GM11168 (cell line): ENCODE results near the gene AP5M1.
"Not testable (repeated sequence)": the region's sequence is repeated elsewhere in the genome, so short reads cannot be mapped to it uniquely, and the experiment has no call there.

ENCODE experiments used
- in situ Hi-C: fragments of 300-500 bp; cut with MboI; formaldehyde crosslinking; loops from one replicate; pipeline ENCODE4 v1.12.0; 2022; ENCODE audit warnings: low sequenced_read_pairs; ENCODE audit not compliant: unreplicated experiment

The AP5M1 gene

GRCh38 chr14:57268161-57269069 is at the start of gene AP5M1, which contains the start of gene EXOC5:
TSS of gene AP5M1 (plus strand) at chr14:57268971. CDS start at chr14:57269315, 344 bp downstream.
TSS of gene EXOC5 (minus strand) at chr14:57268905. CDS start at chr14:57268648, 257 bp downstream.
- in situ Hi-C loops: no loop called here

GRCh38 chr14:57221931-57222330 is 46.8 kb upstream of the AP5M1 start:
- in situ Hi-C loops: no loop called here

GRCh38 chr14:57227083-57227482 is 41.7 kb upstream of the AP5M1 start:
- in situ Hi-C loops: no loop called here

- in situ Hi-C loops: not testable (repeated sequence)
Measured at GRCh38 chr14:57228320-57228719, 40.5 kb upstream of the AP5M1 start.

GRCh38 chr14:57232006-57232405 is 36.8 kb upstream of the AP5M1 start:
- in situ Hi-C loops: no loop called here

GRCh38 chr14:57240115-57240514 is 28.7 kb upstream of the AP5M1 start:
- in situ Hi-C loops: not testable (repeated sequence)

GRCh38 chr14:57243320-57243719 is 25.5 kb upstream of the AP5M1 start:
- in situ Hi-C loops: no loop called here

GRCh38 chr14:57244106-57244505 is 24.7 kb upstream of the AP5M1 start:
- in situ Hi-C loops: no loop called here

GRCh38 chr14:57245941-57246340 is 22.8 kb upstream of the AP5M1 start:
- in situ Hi-C loops: no loop called here

- in situ Hi-C loops: no loop called here
Measured at GRCh38 chr14:57246933-57247657, 21.7 kb upstream of the AP5M1 start.

- in situ Hi-C loops: no loop called here
Measured at GRCh38 chr14:57254884-57255283, 13.9 kb upstream of the AP5M1 start.

- in situ Hi-C loops: not testable (repeated sequence)
Measured at GRCh38 chr14:57258221-57258620, 10.6 kb upstream of the AP5M1 start.

- in situ Hi-C loops: no loop called here
Measured at GRCh38 chr14:57259672-57260071, 9.1 kb upstream of the AP5M1 start.

- in situ Hi-C loops: no loop called here
Measured at GRCh38 chr14:57261604-57262003, 7.2 kb upstream of the AP5M1 start.

- in situ Hi-C loops: no loop called here
Measured at GRCh38 chr14:57262117-57262516, 6.7 kb upstream of the AP5M1 start.

GRCh38 chr14:57266065-57266464 is 2.7 kb upstream of the AP5M1 start:
- in situ Hi-C loops: no loop called here

GRCh38 chr14:57273236-57273635 is 4.5 kb downstream of the AP5M1 start:
- in situ Hi-C loops: no loop called here

GRCh38 chr14:57274551-57274950 is 5.8 kb downstream of the AP5M1 start:
- in situ Hi-C loops: no loop called here

- in situ Hi-C loops: no loop called here
Measured at GRCh38 chr14:57275023-57275664, 6.4 kb downstream of the AP5M1 start.

- in situ Hi-C loops: no loop called here
Measured at GRCh38 chr14:57277062-57277461, 8.3 kb downstream of the AP5M1 start.

GRCh38 chr14:57287745-57288144 is 19.0 kb downstream of the AP5M1 start:
- in situ Hi-C loops: no loop called here
